ENCODE results near the gene BOC. TPM values are rescaled to one million over a fixed set of nuclear protein-coding genes. Genes with fewer than 3 reads are reported as not detected.

BOC gene
- total RNA-seq, 1 experiment from 2014 or later: 3.5 TPM

DNA sequence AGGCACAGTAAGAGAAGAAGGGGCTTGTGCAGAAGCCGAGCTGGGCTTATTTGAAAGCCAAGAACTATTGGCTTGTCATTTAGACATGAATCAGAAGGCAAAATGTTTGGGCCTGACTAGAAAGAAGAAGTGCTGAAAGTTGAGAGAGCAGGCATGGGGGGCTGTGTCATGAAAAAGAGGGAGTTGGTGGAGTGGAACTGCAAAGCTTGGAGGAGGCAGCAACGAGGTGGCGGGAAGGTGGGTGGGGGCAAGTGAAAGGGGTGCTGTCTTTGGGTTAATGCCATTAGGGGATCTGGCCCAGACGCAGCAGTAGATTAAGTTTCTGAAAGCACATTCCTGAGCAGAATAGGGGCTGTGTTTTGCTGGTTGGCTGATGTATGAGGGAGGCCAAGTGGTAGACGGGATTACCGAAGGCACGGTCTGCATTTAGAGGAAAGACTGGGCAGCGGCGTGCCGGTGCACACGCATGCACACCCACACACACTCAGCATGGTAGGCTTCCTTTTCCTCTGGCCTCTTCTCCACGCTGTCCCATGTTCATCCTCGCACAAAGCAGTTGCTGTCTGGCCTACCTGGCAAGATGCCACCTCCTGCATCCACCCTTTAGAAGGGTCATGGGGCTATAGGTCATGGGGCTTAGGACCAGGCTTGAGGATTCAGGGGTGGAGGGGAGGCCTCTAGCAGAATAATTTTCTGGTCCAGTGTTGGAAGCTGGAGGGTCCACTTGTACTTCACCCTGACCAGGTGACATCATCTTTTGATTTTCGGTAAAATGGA is 43.0 kb downstream of the BOC start:
- H4K91ac ChIP-seq (ENCODE audit: insufficient read length, low read depth, low read length): no peak overlapping the region
- H2BK120ac ChIP-seq (ENCODE audit: low read depth, low read length, poor library complexity, severe bottlenecking): no peak overlapping the region
- Mint-ChIP-seq H3K27me3 (ENCODE audit: low read depth) (no peaks in the 10 kb centered on the region), H3K36me3 (ENCODE audit: insufficient read depth in 1 of 3, low read depth in 3 of 3) (peaks cover 0 to 26% (median 4%) of the 10 kb centered on the region in 3 experiments; a peak in 4 of 7 replicates), H3K4me3 (no peak overlapping the region), H3K27ac (peak overlapping the region; percentile 0 to 28 (median 17); a peak in 3 of 7 replicates), H3K4me1 (peaks cover 20 to 31% of the 10 kb centered on the region in 2 experiments), H3K9me3 (no peaks in the 10 kb centered on the region)
- no peak overlapping the region for H3K23ac ChIP-seq (ENCODE audit: insufficient read length, low read depth, low read length)
- H2AK5ac ChIP-seq (ENCODE audit: insufficient read length, low read length): no peak overlapping the region
- no peak overlapping the region for H3K9ac ChIP-seq (ENCODE audit: extremely low read depth, insufficient read length, low read length)
- no peaks in the 10 kb centered on the region for H3K79me2 ChIP-seq (ENCODE audit: insufficient read depth, low read length)
- peak; percentile 19 for DNase-seq
- H3K56ac ChIP-seq (ENCODE audit: insufficient read length, low read depth, low read length): no peak overlapping the region
- WGBS (ENCODE audit: extremely low coverage, insufficient read length, low lambda C conversion rate): no CpG with 5 or more reads among the region's 14 CpGs
- H3K27me3 ChIP-seq (ENCODE audit: insufficient read depth, low read length): no peaks in the 10 kb centered on the region
- no peak overlapping the region for H3T11ph ChIP-seq (ENCODE audit: low read length)
- H4K5ac ChIP-seq (ENCODE audit: insufficient read length, low read depth, low read length): no peak overlapping the region
- no peak overlapping the region for H2AFZ ChIP-seq (ENCODE audit: low read length)
- H3K4me2 ChIP-seq (ENCODE audit: insufficient read depth, insufficient read length, low read length): no peak overlapping the region
- no peak overlapping the region for H4K8ac ChIP-seq (replicated peaks; ENCODE audit: insufficient read length, low read depth, low read length)
- TF ChIP-seq, protein P1, sequence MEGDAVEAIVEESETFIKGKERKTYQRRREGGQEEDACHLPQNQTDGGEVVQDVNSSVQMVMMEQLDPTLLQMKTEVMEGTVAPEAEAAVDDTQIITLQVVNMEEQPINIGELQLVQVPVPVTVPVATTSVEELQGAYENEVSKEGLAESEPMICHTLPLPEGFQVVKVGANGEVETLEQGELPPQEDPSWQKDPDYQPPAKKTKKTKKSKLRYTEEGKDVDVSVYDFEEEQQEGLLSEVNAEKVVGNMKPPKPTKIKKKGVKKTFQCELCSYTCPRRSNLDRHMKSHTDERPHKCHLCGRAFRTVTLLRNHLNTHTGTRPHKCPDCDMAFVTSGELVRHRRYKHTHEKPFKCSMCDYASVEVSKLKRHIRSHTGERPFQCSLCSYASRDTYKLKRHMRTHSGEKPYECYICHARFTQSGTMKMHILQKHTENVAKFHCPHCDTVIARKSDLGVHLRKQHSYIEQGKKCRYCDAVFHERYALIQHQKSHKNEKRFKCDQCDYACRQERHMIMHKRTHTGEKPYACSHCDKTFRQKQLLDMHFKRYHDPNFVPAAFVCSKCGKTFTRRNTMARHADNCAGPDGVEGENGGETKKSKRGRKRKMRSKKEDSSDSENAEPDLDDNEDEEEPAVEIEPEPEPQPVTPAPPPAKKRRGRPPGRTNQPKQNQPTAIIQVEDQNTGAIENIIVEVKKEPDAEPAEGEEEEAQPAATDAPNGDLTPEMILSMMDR (conservative IDR thresholded peaks at IDR 0.05): no peak
- H2BK15ac ChIP-seq (ENCODE audit: low read depth, low read length): no peak overlapping the region
- no peaks in the 10 kb centered on the region for H4K20me1 ChIP-seq (ENCODE audit: control insufficient read depth, insufficient read depth, insufficient read length)
- no peak overlapping the region for H2BK20ac ChIP-seq (ENCODE audit: low read depth, low read length, poor library complexity, severe bottlenecking)
- H3K4me1 ChIP-seq (ENCODE audit: insufficient read depth, low read length): no peaks in the 10 kb centered on the region; the same call in 1 of the 2 replicates
- no peak overlapping the region for H2BK12ac ChIP-seq (ENCODE audit: insufficient read length, low read depth, low read length)
- H3K9me3 ChIP-seq (ENCODE audit: control insufficient read depth, low read depth, low read length): no peaks in the 10 kb centered on the region
- H3K18ac ChIP-seq (ENCODE audit: insufficient read length, low read depth, low read length): no peak overlapping the region
- no peak overlapping the region for H3K27ac ChIP-seq (ENCODE audit: insufficient read length, low read depth, low read length)
- no peak overlapping the region for H3K4ac ChIP-seq (ENCODE audit: low read depth, low read length)
- H3K79me1 ChIP-seq (ENCODE audit: insufficient read depth, low read depth, low read length, poor library complexity, severe bottlenecking): no peaks in the 10 kb centered on the region
- no peak overlapping the region for H3K14ac ChIP-seq (ENCODE audit: insufficient read depth, low read length)
- no peak overlapping the region for H2BK5ac ChIP-seq (ENCODE audit: insufficient read length, low read length)
- no peaks in the 10 kb centered on the region for H3K23me2 ChIP-seq (ENCODE audit: insufficient read length, low read depth, low read length, poor library complexity, severe bottlenecking)
